Upper lobe of left lung (tissue), 6 donors: ENCODE data around the gene SEZ6L. TPM values are rescaled to one million over a fixed set of nuclear protein-coding genes. Genes with fewer than 3 reads are reported as not detected.

ENCODE experiments used
- ATAC-seq, 2 donors: fragments of 200-7000 bp; cut with Tn5 transposase; one replicate each; pipeline ENCODE4 v1.9.1; 2022; ENCODE audit warnings: mild to moderate bottlenecking in 2 of 2, moderate library complexity in 2 of 2; ENCODE audit not compliant: low FRiP score in 2 of 2
- DNase-seq, 2 donors: peaks; one replicate each; pipeline ENCODE4 v3.0.0-alpha.2; 2019 to 2020
- H3K27ac ChIP-seq, 4 donors: fragments of 200-600 bp; sonication (generic); one replicate each; pipeline ENCODE4 v1.5.1; 2016 to 2019
- H3K27me3 ChIP-seq, 4 donors: fragments of 200-600 bp; sonication (generic); one replicate each; pipeline ENCODE4 v1.5.1; 2017 to 2019
- H3K36me3 ChIP-seq, 4 donors: fragments of 200-600 bp; sonication (generic); one replicate each; pipeline ENCODE4 v1.5.1; 2016 to 2019
- H3K4me1 ChIP-seq, 4 donors: fragments of 200-600 bp; sonication (generic); one replicate each; pipeline ENCODE4 v1.5.1; 2018 to 2019
- H3K4me3 ChIP-seq, 4 donors: fragments of 200-600 bp; sonication (generic); one replicate each; pipeline ENCODE4 v1.5.1; 2017 to 2019; ENCODE audit warnings: mild to moderate bottlenecking in 2 of 4, moderate library complexity in 1 of 4
- H3K9me3 ChIP-seq, 4 donors: fragments of 200-600 bp; sonication (generic); one replicate each; pipeline ENCODE4 v1.5.1; 2018 to 2019
- CTCF ChIP-seq, 6 experiments: fragments of 450-650 bp in 4 of 6; fragments of 200-600 bp in 2 of 6; sonication (generic) in 2 of 6; IDR thresholded peaks; one replicate each; pipeline ENCODE4 v1.5.1; 2016 to 2019; ENCODE audit warnings: antibody characterized with exemption in 6 of 6
- EP300 ChIP-seq, 4 donors: sonication (generic); formaldehyde crosslinking; IDR thresholded peaks; one replicate each; pipeline ENCODE4 v1.5.1; 2017; ENCODE audit warnings: antibody characterized with exemption in 4 of 4, control low read depth in 2 of 4
- POLR2A ChIP-seq, 4 donors: fragments of 450-650 bp; IDR thresholded peaks; one replicate each; pipeline ENCODE4 v1.5.1; 2016 to 2017; ENCODE audit warnings: antibody characterized with exemption in 4 of 4, mild to moderate bottlenecking in 2 of 4
- POLR2AphosphoS5 ChIP-seq, 2 donors: sonication (generic); formaldehyde crosslinking; IDR thresholded peaks; one replicate each; pipeline ENCODE4 v1.5.1; 2017; ENCODE audit warnings: antibody characterized with exemption in 2 of 2
- WGBS, 2 donors: methylation state at CpG; one replicate each; pipeline ENCODE4 v1.1.5; 2017 to 2018; 5-methylcytosine and 5-hydroxymethylcytosine counted together
- total RNA-seq, 6 donors: library from RNA; depleted of rRNA in 4 of 6; stranded (reverse); fragments of >200 nt in 4 of 6; gene quantifications; one replicate each; pipeline versions ENCODE4 v1.1.0 to v1.2.1, GENCODE V29; 2016 to 2021
- donor health status: DM: no; HTN: no; CAD: no; lungs with moderate emphysema.
- donor health status: DM: no; HTN: yes; CAD: no; lungs with severe emphysema.

Gene SEZ6L
- total RNA-seq, 6 donors from 2014 or later: 0.06 to 1.2 (median 0.24) TPM; not detected in 3

GRCh38 chr22:26264162-26264561 is 94.9 kb downstream of the SEZ6L start:
- no peaks in the 10 kb centered on the region for H3K27me3 ChIP-seq
- no peak overlapping the region for H3K4me3 ChIP-seq
- H3K27ac ChIP-seq: no peak overlapping the region
- DNase-seq: no peak
- H3K9me3 ChIP-seq: no peaks in the 10 kb centered on the region
- no peak for TF ChIP-seq EP300 (IDR thresholded peaks at IDR 0.05)
- ATAC-seq: no peak
- no peaks in the 10 kb centered on the region for H3K36me3 ChIP-seq
- H3K4me1 ChIP-seq: no peaks in the 10 kb centered on the region
- WGBS, 2 donors: 29 to 33% methylated on average over 1 of the region's 1 CpG

- H3K27ac ChIP-seq: no peak overlapping the region
- ATAC-seq: no peak
- H3K4me3 ChIP-seq: no peak overlapping the region
- H3K4me1 ChIP-seq: no peaks in the 10 kb centered on the region
- no peaks in the 10 kb centered on the region for H3K9me3 ChIP-seq
- no peaks in the 10 kb centered on the region for H3K36me3 ChIP-seq
- TF ChIP-seq POLR2A (IDR thresholded peaks at IDR 0.05) (no peak), POLR2AphosphoS5 (IDR thresholded peaks at IDR 0.05) (no peak), EP300 (IDR thresholded peaks at IDR 0.05) (no peak), CTCF (IDR thresholded peaks at IDR 0.05) (no peak)
- 74 to 77% methylated on average over 7 of the region's 7 CpGs for WGBS, 2 donors
- H3K27me3 ChIP-seq: no peaks in the 10 kb centered on the region
- DNase-seq: no peak
These were observed 96.0 kb downstream of the SEZ6L start for GRCh38 chr22:26265281-26265680.

- no peaks in the 10 kb centered on the region for H3K9me3 ChIP-seq
- no peak overlapping the region for H3K27ac ChIP-seq
- DNase-seq (no peak), ATAC-seq (no peak)
- 82 to 85% methylated on average over 6 of the region's 6 CpGs for WGBS, 2 donors
- H3K27me3 ChIP-seq: no peaks in the 10 kb centered on the region
- no peaks in the 10 kb centered on the region for H3K36me3 ChIP-seq
- no peak overlapping the region for H3K4me3 ChIP-seq
- no peak for TF ChIP-seq POLR2AphosphoS5 (IDR thresholded peaks at IDR 0.05)
- no peak for TF ChIP-seq CTCF (IDR thresholded peaks at IDR 0.05)
- TF ChIP-seq POLR2A (IDR thresholded peaks at IDR 0.05): no peak
- TF ChIP-seq EP300 (IDR thresholded peaks at IDR 0.05): no peak
- no peaks in the 10 kb centered on the region for H3K4me1 ChIP-seq
These were observed 96.6 kb downstream of the SEZ6L start for GRCh38 chr22:26265909-26266308.

- ATAC-seq: no peak
- TF ChIP-seq POLR2A (IDR thresholded peaks at IDR 0.05) (no peak), CTCF (IDR thresholded peaks at IDR 0.05) (no peak), POLR2AphosphoS5 (IDR thresholded peaks at IDR 0.05) (no peak), EP300 (IDR thresholded peaks at IDR 0.05) (no peak)
- Histone ChIP-seq H3K36me3 (no peaks in the 10 kb centered on the region), H3K9me3 (no peaks in the 10 kb centered on the region), H3K4me1 (no peaks in the 10 kb centered on the region), H3K27me3 (no peaks in the 10 kb centered on the region), H3K27ac (no peak overlapping the region), H3K4me3 (no peak overlapping the region)
- DNase-seq: no peak
- 12 to 30% methylated on average over 1 of the region's 1 CpG for WGBS, 2 donors
These were observed 98.6 kb downstream of the SEZ6L start for GRCh38 chr22:26267856-26268255.

DNA sequence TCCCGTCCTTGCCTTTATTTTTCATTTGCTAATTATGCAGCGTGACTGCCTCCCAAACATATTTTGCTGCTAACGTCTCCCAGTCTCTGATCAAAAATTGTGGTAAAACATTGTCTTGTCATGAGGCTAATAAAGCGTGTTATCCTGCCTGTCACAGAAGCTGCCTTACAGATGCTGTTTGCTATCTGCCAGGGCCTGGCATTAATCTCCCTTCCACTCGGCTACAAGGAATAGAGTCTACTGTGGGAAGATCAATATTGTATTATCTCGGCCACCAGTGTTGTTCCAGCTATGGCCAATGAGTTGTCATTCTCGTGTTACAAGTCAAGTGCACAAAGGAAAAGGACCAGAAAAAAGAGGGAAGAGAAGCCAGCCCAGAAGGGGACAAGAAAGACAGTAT is 100.3 kb downstream of the SEZ6L start:
- H3K4me3 ChIP-seq: no peak overlapping the region
- DNase-seq (no peak), ATAC-seq (no peak)
- 50 to 57% methylated on average over 7 of the region's 7 CpGs for WGBS, 2 donors
- no peaks in the 10 kb centered on the region for H3K9me3 ChIP-seq
- H3K36me3 ChIP-seq: no peaks in the 10 kb centered on the region
- no peak overlapping the region for H3K27ac ChIP-seq
- H3K27me3 ChIP-seq: no peaks in the 10 kb centered on the region
- no peaks in the 10 kb centered on the region for H3K4me1 ChIP-seq
- TF ChIP-seq POLR2AphosphoS5 (IDR thresholded peaks at IDR 0.05) (no peak), POLR2A (IDR thresholded peaks at IDR 0.05) (no peak), EP300 (IDR thresholded peaks at IDR 0.05) (no peak), CTCF (IDR thresholded peaks at IDR 0.05) (no peak)
